Head of caudate nucleus (tissue), 42 donors: ENCODE measurements around the gene HAUS7.

Experiments
- DNase-seq, 42 donors: peaks; one replicate each; pipeline versions ENCODE4 v3.0.0 to v3.0.0-alpha.2; 2020 to 2021; ENCODE audit warnings: mixed read lengths in 7 of 42
- intact Hi-C: fragments of 100-400 bp; cut with DNase I; formaldehyde crosslinking; loops from one replicate; pipeline ENCODE4 v1.15.0; 2022

Gene HAUS7

GRCh38 chrX:153470411-153471363 is at the start of gene HAUS7:
Gene HAUS7, minus strand, starts transcription at chrX:153470576. Its CDS starts 19 bp downstream, at chrX:153470557.
- intact Hi-C loops, result no loop called here
- peak; percentile 78 to 96 (median 90) for DNase-seq

DNA sequence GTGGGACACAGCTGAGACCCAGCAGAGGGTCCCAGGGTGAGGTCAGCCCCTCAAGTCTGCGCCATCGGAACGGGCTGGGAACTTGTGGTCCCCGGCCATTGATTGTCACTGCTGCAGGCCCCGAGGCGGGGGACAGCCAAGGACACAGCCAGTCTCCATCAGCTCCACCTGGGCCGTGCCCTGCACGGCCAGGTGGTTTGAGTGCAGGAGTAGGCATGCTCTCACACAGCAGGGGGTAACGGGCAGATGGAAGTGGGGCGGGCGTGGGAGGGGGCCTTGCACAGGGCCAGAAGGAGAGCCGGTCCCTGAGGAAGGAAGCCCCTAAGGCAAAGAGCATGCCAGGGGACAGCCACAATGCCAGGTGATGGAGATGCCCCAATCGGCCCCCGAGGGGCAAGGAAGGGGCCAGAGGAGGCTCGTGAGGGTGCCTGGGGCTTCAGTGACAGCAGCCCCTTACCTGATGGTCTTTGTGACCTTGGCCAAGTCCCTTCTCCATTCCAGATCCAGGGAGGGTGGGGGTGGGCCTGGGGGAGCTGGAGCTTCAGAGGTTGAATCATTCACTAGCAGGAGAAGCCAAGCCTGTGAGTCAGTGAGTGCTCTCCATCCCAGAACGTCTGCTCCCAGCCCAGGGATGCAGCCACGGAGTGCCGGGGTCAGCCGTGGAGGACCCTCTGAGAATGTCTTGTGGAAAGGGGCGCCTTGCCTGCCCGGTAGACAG is 49.4 kb upstream of the HAUS7 start:
- DNase-seq, result no peak
- intact Hi-C loops, result no loop called here

- intact Hi-C loops, result no loop called here
- DNase-seq, result peak in 1 of 42 donors; percentile 23
Observed at GRCh38 chrX:153517946-153518834, 47.8 kb upstream of the HAUS7 start.

DNA sequence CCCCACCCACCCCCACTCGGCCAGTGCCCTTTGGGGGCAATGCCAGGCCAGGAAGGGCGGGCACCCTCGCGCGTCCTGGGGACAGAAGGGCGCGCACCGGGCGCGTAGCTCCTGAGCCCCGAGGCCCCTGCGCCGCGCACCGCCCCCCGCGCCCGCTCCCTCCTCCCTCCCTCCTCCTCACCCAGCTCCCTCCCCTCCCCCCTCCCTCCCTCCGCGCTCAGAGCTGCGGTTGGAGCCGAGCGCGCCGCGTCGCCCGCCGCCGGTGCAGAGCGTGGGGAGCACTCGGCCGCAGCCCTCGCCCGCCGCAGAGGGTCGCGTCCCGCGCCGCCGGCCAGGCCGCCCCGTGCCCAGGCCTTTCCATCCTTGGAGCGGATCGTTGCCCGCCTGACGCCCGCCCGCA is 47.0 kb upstream of the HAUS7 start, which contains the start of gene ATP2B3:
Gene ATP2B3, plus strand, starts transcription at position 220 of the 400 bp plus-strand sequence. CDS start 18,606 bp downstream, outside the sequence.
- intact Hi-C loops, result no loop called here
- peak in 8 of 42 donors; percentile 6 to 52 (median 40) for DNase-seq

GRCh38 chrX:153516073-153516472 is 45.7 kb upstream of the HAUS7 start:
- DNase-seq, result no peak
- intact Hi-C loops, result no loop called here

DNA sequence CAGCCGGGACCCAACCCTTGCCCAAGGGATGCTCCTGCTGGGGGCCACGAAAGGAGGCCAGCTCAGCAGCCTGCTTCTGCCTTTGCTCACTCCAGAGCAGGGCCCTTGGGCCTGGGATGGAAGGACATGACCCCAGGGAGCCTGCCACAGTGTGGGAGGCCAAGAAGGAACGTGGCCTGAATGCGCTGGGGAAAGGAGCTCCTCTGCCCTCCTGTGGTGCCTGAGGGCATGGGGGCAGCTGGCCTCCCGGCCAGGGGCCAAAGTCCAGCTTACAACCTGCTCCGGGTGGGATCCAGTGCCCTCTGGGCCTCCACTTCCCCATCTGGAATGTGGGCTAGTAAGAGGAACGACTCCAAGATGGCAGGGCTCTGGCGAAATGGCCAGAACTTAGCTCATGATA is 45.1 kb upstream of the HAUS7 start:
- DNase-seq, result no peak
- intact Hi-C loops, result no loop called here

- DNase-seq, result no peak
- intact Hi-C loops, result no loop called here
Observed at GRCh38 chrX:153514259-153514658, 43.9 kb upstream of the HAUS7 start.

DNA sequence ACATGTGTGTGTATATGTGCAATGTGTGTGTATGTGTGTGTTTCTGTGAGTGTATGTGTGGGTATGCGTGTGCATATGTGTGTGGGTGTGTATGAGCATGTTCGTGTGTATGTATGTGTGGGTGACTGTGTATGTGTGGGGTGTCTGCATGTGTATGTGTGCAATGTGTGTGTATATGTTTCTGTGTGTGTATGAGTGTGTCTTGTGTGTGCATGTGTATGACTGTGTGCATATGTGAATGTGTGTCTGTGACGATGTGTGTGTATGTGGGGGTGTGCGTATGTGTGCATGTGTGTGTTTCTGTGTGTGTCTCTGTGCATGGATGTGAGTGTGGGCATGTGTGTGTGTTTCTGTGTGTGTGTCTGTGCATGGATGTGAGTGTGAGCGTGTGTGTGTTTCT is 42.9 kb upstream of the HAUS7 start:
- no peak for DNase-seq
- intact Hi-C loops, result no loop called here

DNA sequence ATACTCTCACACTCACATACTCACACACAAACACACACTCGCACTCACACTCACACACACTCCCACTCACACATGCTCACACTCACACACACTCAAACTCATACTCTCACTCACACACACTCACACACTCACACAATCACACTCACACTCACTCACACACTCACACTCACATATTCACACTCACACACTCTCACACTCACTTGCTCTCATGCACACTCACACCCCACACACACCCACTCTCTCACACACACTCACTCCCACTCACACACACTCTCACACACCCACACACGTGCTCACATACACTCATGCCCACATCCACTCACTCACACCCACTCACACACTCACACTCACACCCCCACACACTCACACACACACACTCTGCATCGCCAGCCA is 42.1 kb upstream of the HAUS7 start:
- intact Hi-C loops, result no loop called here
- no peak for DNase-seq

GRCh38 chrX:153511784-153512500 is 41.6 kb upstream of the HAUS7 start:
- intact Hi-C loops, result no loop called here
- no peak for DNase-seq

GRCh38 chrX:153510383-153510782 is 40.0 kb upstream of the HAUS7 start:
- intact Hi-C loops, result no loop called here

DNA sequence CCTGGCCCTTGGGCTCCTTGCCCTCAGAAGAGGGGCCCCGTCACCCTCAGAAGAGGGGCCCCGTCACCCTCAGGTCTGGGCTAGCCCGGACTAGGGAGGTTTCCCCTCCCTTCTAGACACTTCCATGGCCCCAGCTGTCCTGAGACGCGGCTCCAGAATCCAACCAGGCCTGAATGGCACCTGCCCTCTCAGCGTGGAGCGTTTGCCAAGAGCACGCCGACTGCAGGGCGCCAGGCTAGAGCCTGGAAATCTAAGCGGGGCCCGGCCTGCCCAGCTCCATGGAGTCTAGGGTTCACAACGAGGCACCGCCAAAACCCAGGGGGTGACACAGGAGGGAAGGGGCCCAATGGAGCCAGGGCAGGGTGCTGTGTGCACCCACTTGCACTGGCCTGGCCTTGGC is 39.2 kb upstream of the HAUS7 start:
- no peak for DNase-seq
- intact Hi-C loops, result loop anchor here (10.0 kb wide), 1 partner anchor 565 kb away; no protein-coding TSS in a partner anchor

More at GRCh38 chrX:153510383-153510782, 40.0 kb upstream of the HAUS7 start:
- no peak for DNase-seq

DNA sequence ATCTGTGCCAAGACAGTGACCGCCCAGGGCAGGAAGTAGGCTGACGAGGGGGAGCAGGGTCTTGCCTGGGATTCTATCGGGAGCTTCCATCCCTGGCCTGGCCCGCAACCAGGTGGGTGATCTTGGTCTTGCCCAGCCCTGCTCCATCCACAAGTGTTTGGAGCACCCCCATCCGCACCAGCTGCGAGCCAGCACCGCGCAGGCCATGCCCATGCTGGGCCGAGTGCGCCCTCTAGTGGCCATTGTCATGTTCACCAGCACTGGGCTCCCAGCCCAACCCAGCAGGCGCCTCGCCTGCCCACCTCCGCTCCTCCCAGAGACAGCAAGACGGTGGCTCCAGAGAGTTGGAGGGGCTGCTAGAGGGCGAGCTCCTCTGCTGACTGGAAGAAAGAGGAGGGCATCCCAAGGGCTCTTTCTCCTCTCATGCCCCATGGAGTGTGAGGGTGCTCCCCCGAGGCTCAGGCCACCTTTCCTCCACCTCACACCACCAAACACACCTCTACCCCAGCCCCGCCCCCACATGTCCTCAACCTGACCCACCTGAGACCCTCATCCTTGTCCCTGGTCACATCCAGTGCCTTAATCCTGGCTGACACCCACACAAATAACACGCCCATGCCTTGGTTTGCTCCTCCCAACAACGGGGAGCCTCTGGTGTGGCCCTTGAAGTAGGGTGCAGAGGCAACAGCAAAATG is 37.3 kb upstream of the HAUS7 start:
- peak; percentile 69 to 94 (median 88) for DNase-seq
- intact Hi-C loops, result loop anchor here (10.0 kb wide), 1 partner anchor 563 kb away; no protein-coding TSS in a partner anchor

GRCh38 chrX:153505361-153505760 is 35.0 kb upstream of the HAUS7 start:
- DNase-seq, result no peak
- intact Hi-C loops, result loop anchor here (10.0 kb wide), 1 partner anchor 561 kb away; no protein-coding TSS in a partner anchor

DNA sequence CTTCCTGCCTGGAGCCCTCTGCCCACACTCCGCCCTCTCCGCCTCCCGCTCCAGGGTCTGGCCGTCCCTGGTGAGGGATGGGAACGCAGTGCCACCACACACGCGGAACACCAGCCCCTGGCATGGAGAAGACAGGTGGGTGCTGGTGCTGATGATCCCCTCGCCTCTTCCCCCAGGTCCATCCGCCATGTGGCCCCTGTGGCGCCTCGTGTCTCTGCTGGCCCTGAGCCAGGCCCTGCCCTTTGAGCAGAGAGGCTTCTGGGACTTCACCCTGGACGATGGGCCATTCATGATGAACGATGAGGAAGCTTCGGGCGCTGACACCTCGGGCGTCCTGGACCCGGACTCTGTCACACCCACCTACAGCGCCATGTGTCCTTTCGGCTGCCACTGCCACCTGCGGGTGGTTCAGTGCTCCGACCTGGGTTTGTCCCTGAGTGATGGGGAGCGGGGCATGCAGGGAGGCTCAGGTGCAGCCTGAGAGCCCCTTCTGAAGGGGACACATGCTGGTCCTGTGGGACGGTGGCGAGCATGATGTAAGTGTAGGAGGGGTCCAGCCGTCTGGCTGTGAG is 34.2 kb upstream of the HAUS7 start:
- intact Hi-C loops, result loop anchor here (10.0 kb wide), 1 partner anchor 560 kb away; no protein-coding TSS in a partner anchor
- no peak for DNase-seq

DNA sequence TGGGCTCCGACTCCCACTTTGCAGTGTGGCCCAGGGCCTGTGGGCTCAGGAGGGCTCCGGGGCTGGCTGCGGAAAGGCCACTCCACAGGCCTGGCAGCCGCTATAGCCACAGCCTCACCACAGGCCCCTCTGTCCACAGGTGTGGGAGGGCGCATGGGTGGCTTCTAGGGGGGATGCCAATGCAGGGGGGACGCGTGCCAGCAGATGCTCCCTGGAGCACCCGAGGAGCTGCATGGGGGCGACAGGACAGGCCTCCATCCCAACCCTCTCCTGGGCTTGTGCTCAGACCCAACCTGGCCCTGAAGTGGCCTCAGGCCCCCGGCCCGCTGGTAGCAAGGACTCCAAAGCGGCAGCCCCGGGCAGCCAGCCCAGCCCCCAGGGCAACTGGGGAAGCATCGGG is 32.4 kb upstream of the HAUS7 start:
- intact Hi-C loops, result loop anchor here (10.0 kb wide), 1 partner anchor 558 kb away; no protein-coding TSS in a partner anchor
- DNase-seq, result no peak

- intact Hi-C loops, result loop anchor here (10.0 kb wide), 1 partner anchor 557 kb away; no protein-coding TSS in a partner anchor
- no peak for DNase-seq
Observed at GRCh38 chrX:153502131-153502530, 31.8 kb upstream of the HAUS7 start.
